K562 (cell line): ENCODE data around the gene SHISAL2A. TPM values are rescaled to one million over a fixed set of nuclear protein-coding genes. Genes with fewer than 3 reads are reported as not detected.
A peak's percentile ranks its signal among the peaks of the same experiment; 100 is the strongest.

Experiments used
- CHAMP1 ChIP-seq: fragments of 450-650 bp; IDR thresholded peaks from 2 replicates; pipeline ENCODE4 v1.6.1; 2016; ENCODE audit warnings: mild to moderate bottlenecking
- E2F4 ChIP-seq: sonication (generic); formaldehyde crosslinking; IDR thresholded peaks from 2 replicates; pipeline ENCODE4 v1.8.0; 2022; ENCODE audit warnings: mild to moderate bottlenecking, low read depth, missing genetic modification reagents
- ELF1 ChIP-seq: fragments of 200-800 bp; sonication (Bioruptor generic); IDR thresholded peaks from 2 replicates; pipeline ENCODE4 v1.6.1; 2016; ENCODE audit warnings: missing genetic modification characterization, missing compliant biosample characterization
- ETS2 ChIP-seq: IDR thresholded peaks from 2 replicates; pipeline ENCODE4 v1.6.1; 2016; ENCODE audit warnings: borderline replicate concordance, missing genetic modification characterization, mild to moderate bottlenecking, moderate library complexity, missing compliant biosample characterization; ENCODE audit not compliant: poor library complexity, severe bottlenecking
- FOXM1 ChIP-seq, 2 experiments: fragments of 450-650 bp in 1 of 2; sonication (generic) in 1 of 2; formaldehyde crosslinking in 1 of 2; IDR thresholded peaks; 2 replicates each; pipeline versions ENCODE4 v1.6.1 to v1.9.0; 2017 to 2022; ENCODE audit warnings: low read depth in 2 of 2, mild to moderate bottlenecking in 2 of 2, missing genetic modification reagents in 1 of 2, moderate library complexity in 1 of 2
- KLF16 ChIP-seq: IDR thresholded peaks from 2 replicates; pipeline ENCODE4 v1.6.1; 2016; ENCODE audit warnings: antibody characterized with exemption
- MYC ChIP-seq, 2 experiments: fragments of 250-450 bp in 1 of 2; sonication (Bioruptor Pico) in 1 of 2; IDR thresholded peaks; 2 replicates each; pipeline versions ENCODE4 v1.5.1 to v1.6.1; 2012 to 2021; ENCODE audit warnings: low read depth in 2 of 2, borderline replicate concordance in 1 of 2, improper control_type of control experiment in 1 of 2, low read length in 1 of 2, mild to moderate bottlenecking in 1 of 2, moderate library complexity in 1 of 2
- NCOA4 ChIP-seq: fragments of 450-650 bp; IDR thresholded peaks from 2 replicates; pipeline ENCODE4 v1.6.1; 2018; ENCODE audit warnings: mild to moderate bottlenecking; ENCODE audit not compliant: partially characterized antibody
- NR0B1 ChIP-seq: fragments of 450-650 bp; IDR thresholded peaks from one replicate; pipeline ENCODE4 v1.6.1; 2018; ENCODE audit warnings: mild to moderate bottlenecking, moderate library complexity; ENCODE audit not compliant: partially characterized antibody
- PRMT5 ChIP-seq: sonication (generic); formaldehyde crosslinking; IDR thresholded peaks from 2 replicates; pipeline ENCODE4 v1.5.0; 2020; ENCODE audit warnings: missing genetic modification reagents
- SIX5 ChIP-seq, 2 experiments: IDR thresholded peaks; 2 replicates each; pipeline ENCODE4 v1.6.1; 2011; ENCODE audit warnings: low read length in 2 of 2, borderline replicate concordance in 1 of 2, low read depth in 1 of 2, mild to moderate bottlenecking in 1 of 2, moderate library complexity in 1 of 2; ENCODE audit not compliant: insufficient read depth in 1 of 2
- ZBTB11 ChIP-seq, 3 experiments: fragments of 200-800 bp in 1 of 3; fragments of 250-450 bp in 1 of 3; fragments of 450-650 bp in 1 of 3; sonication (Bioruptor Pico) in 1 of 3; sonication (Bioruptor generic) in 1 of 3; formaldehyde crosslinking in 1 of 3; IDR thresholded peaks; 2 replicates each; pipeline versions ENCODE4 v1.6.1 to v1.8.0; 2016 to 2022; ENCODE audit warnings: mild to moderate bottlenecking in 2 of 3, missing genetic modification characterization in 2 of 3, missing compliant biosample characterization in 1 of 3, moderate library complexity in 1 of 3
- ZNF175 ChIP-seq: fragments of 200-800 bp; sonication (Bioruptor generic); IDR thresholded peaks from 2 replicates; pipeline ENCODE4 v1.6.1; 2016; ENCODE audit warnings: low read depth, mild to moderate bottlenecking, missing genetic modification characterization, missing compliant biosample characterization
- ZNF511 ChIP-seq: sonication (generic); formaldehyde crosslinking; IDR thresholded peaks from 2 replicates; pipeline ENCODE4 v1.8.0; 2022; ENCODE audit warnings: mild to moderate bottlenecking, missing genetic modification reagents
- ZNF76 ChIP-seq: fragments of 250-450 bp; sonication (Bioruptor Pico); IDR thresholded peaks from 2 replicates; pipeline ENCODE4 v1.4.0; 2020; ENCODE audit warnings: mild to moderate bottlenecking, moderate library complexity, borderline replicate concordance
- polyA plus RNA-seq, 8 experiments: library from polyadenylated mRNA; depleted of rRNA in 4 of 8; stranded (reverse) in 5 of 8; unstranded in 3 of 8; fragments of >200 nt; fragmentation: Nextera tagmentation in 2 of 8; fragmentation: Illumina TruSeq in 1 of 8; extraction: Ambion mirVana in 2 of 8; extraction: Trizol in 1 of 8; gene quantifications; 2 replicates each; pipeline versions ENCODE4 v1.2.1 to v1.2.3, GENCODE V29; 2011 to 2014; ENCODE audit warnings: inconsistent platforms in 1 of 8, missing spikeins in 1 of 8
- total RNA-seq, 7 experiments: library from RNA; depleted of rRNA in 6 of 7; stranded (reverse); fragments of >200 nt in 6 of 7; fragmentation: Illumina TruSeq in 2 of 7; extraction: Trizol in 2 of 7; gene quantifications; 2 replicates each; pipeline versions ENCODE4 v1.2.1 to v1.2.3, GENCODE V29; 2011 to 2021; ENCODE audit warnings: low replicate concordance in 1 of 7

The SHISAL2A gene
- total and polyA plus RNA-seq, 9 of the 15 experiments (the other 6 are each of a cell fraction or from before 2014, with no cell fraction given): 0.11 TPM; not detected in 8

- TF ChIP-seq ZBTB11 (CRISPR knock-in tag; IDR thresholded peaks at IDR 0.05): 0 out of 6 replicates have a peak, but pooled peaks of 1 of the 3 experiments have one; percentile 65
- TF ChIP-seq ELF1 (tag): peak; percentile 57; the same call in 1 of the 2 replicates
- peak; percentile 86; the same call in 1 of the 2 replicates for TF ChIP-seq CHAMP1
- no peak for TF ChIP-seq ZNF511
- TF ChIP-seq ETS2 (tag): no peak
- TF ChIP-seq NR0B1: no peak
- no peak for TF ChIP-seq PRMT5
- TF ChIP-seq ZNF76: no peak
- TF ChIP-seq NCOA4: peak; percentile 36
- TF ChIP-seq MYC (IDR thresholded peaks at IDR 0.05; ENCODE audit: low read depth, low read length): peak; percentile 54
- TF ChIP-seq MYC (CRISPR knock-in tag; IDR thresholded peaks at IDR 0.05; ENCODE audit: borderline replicate concordance, low read depth): no peak
- TF ChIP-seq SIX5 (IDR thresholded peaks at IDR 0.05; ENCODE audit: borderline replicate concordance in 1 of 2, insufficient read depth in 1 of 2, low read depth in 1 of 2, low read length in 2 of 2): no peak
- peak; percentile 87 for TF ChIP-seq KLF16
- 0 out of 2 replicates have a peak, but pooled peaks have one; percentile 18 for TF ChIP-seq ZNF175 (CRISPR knock-in tag)
- TF ChIP-seq E2F4 (CRISPR knock-in tag): no peak
- peak; percentile 88 for TF ChIP-seq FOXM1 (IDR thresholded peaks at IDR 0.05; ENCODE audit: low read depth)
- TF ChIP-seq FOXM1 (CRISPR knock-in tag; IDR thresholded peaks at IDR 0.05; ENCODE audit: low read depth): no peak
Measured at GRCh38 chr1:52613636-52614373, 19.2 kb upstream of the SHISAL2A start (continued).
